GM18519 (cell line): ENCODE results near the gene FANCC.

ENCODE experiments used
- ATAC-seq: cut with Tn5 transposase; IDR thresholded peaks from one replicate; pipeline ENCODE4 v1.9.1; 2021; ENCODE audit warnings: mild to moderate bottlenecking, moderate library complexity; ENCODE audit not compliant: unreplicated experiment, low FRiP score

Gene FANCC

GRCh38 chr9:95201206-95201605, 116.3 kb downstream of the FANCC start:
- no peak for ATAC-seq

GRCh38 chr9:95197692-95198271, 119.7 kb downstream of the FANCC start:
- no peak for ATAC-seq

- no peak for ATAC-seq
These were observed 124.0 kb downstream of the FANCC start for GRCh38 chr9:95193480-95193879.

- ATAC-seq: no peak
These were observed 124.4 kb downstream of the FANCC start for GRCh38 chr9:95193067-95193466.

GRCh38 chr9:95192631-95193030, 124.9 kb downstream of the FANCC start:
- ATAC-seq: no peak

- ATAC-seq: no peak
These were observed 127.1 kb downstream of the FANCC start for GRCh38 chr9:95190413-95190812.

- no peak for ATAC-seq
These were observed 128.0 kb downstream of the FANCC start for GRCh38 chr9:95189251-95190098.

GRCh38 chr9:95188459-95188858, 129.1 kb downstream of the FANCC start:
- no peak for ATAC-seq

- ATAC-seq: no peak
These were observed 131.6 kb downstream of the FANCC start for GRCh38 chr9:95185956-95186355.

- no peak for ATAC-seq
These were observed 134.5 kb downstream of the FANCC start for GRCh38 chr9:95182854-95183563.

- no peak for ATAC-seq
These were observed 135.7 kb downstream of the FANCC start for GRCh38 chr9:95181835-95182234.

GRCh38 chr9:95181226-95181818, 136.2 kb downstream of the FANCC start:
- ATAC-seq: no peak

GRCh38 chr9:95177617-95178016, 139.9 kb downstream of the FANCC start:
- no peak for ATAC-seq

GRCh38 chr9:95176755-95177319, 140.7 kb downstream of the FANCC start:
- ATAC-seq: no peak

- no peak for ATAC-seq
These were observed 142.0 kb downstream of the FANCC start for GRCh38 chr9:95175523-95175922.

GRCh38 chr9:95174038-95174437, 143.5 kb downstream of the FANCC start:
- no peak for ATAC-seq

- no peak for ATAC-seq
These were observed 145.9 kb downstream of the FANCC start for GRCh38 chr9:95171596-95171995.

GRCh38 chr9:95171001-95171400, 146.5 kb downstream of the FANCC start:
- ATAC-seq: no peak

GRCh38 chr9:95167998-95168397, 149.5 kb downstream of the FANCC start:
- ATAC-seq: no peak

GRCh38 chr9:95165004-95165403, 152.5 kb downstream of the FANCC start:
- no peak for ATAC-seq
